NCI-H2227 (cell line): Measurements from ENCODE around the gene HM13.
"Not testable (repeated sequence)": the region's sequence is repeated elsewhere in the genome, so short reads cannot be mapped to it uniquely, and the experiment has no call there.

ENCODE experiments used
- DNase-seq: peaks from one replicate; lab custom pipeline; 2025; ENCODE audit not compliant: unreplicated experiment; lab: John Stamatoyannopoulos, UW

HM13 gene

GRCh38 chr20:31514154-31515071 is at the start of gene HM13:
Gene HM13 (plus strand): TSS chr20:31514442. CDS start chr20:31514552, 110 bp downstream.
- peak; percentile 98 for DNase-seq

GRCh38 chr20:31470946-31471345 is 43.3 kb upstream of the HM13 start:
- not testable (repeated sequence) for DNase-seq

GRCh38 chr20:31472395-31473330 is 41.6 kb upstream of the HM13 start:
- no peak for DNase-seq

DNA sequence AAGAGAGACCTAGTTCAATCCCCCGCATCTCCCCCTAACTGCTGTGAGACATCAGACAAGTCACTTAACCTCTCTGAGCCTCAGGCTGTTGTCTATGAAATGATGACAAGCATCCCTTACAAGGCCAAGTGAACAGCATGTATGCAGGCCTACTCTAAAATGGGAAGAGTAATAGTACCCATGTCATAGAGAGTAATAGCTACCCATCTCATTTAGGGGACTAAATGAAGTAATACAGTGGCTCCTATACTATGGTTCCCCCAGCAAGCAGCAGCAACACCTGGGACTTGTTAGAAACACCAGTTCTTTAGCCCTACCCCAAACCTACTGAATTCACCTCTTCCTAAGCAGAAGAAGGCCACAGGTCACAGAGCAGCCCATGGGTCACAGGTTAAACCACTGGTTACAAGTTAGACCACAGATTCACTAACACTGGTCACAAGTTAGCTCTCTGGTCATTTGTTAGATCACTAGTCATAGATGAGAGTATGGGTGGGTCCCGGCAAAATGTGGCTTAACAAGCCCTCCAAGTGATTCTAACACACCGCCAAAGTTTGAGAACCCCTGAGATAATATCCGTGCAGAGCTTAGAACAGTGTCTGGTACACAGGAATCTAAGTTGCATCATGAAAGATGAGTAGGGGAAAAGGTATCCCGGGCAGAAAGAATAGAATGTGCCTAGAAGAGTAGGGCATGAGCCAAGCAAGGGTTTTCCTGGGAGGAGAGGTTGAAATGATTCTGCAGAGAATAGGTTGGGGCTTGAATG is 40.7 kb upstream of the HM13 start:
- no peak for DNase-seq

- DNase-seq, result no peak
These were observed 40.2 kb upstream of the HM13 start for GRCh38 chr20:31474097-31474436.

- DNase-seq, result no peak
These were observed 39.3 kb upstream of the HM13 start, which contains the start of the genes DEFB124 and REM1 for GRCh38 chr20:31474758-31475427. Gene DEFB124 (minus strand): TSS chr20:31475127. CDS start chr20:31473013, 2,114 bp downstream. Gene REM1 (plus strand): TSS chr20:31475288. CDS start chr20:31476446, 1,158 bp downstream.

GRCh38 chr20:31475472-31476293 is 38.6 kb upstream of the HM13 start:
- DNase-seq, result no peak

DNA sequence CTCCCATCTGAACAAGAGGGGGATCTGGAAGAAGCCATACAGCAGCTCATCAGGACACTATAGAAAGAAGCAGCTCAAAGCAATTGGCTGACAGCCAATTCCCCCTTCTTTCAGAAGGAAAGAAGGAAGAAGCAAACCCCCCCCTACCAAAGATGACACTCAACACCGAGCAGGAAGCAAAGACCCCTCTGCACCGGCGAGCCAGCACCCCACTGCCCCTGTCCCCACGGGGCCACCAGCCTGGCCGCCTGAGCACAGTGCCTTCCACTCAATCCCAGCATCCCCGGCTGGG is 38.0 kb upstream of the HM13 start:
- peak; percentile 14 for DNase-seq

- no peak for DNase-seq
These were observed 37.5 kb upstream of the HM13 start for GRCh38 chr20:31476643-31477215.

DNA sequence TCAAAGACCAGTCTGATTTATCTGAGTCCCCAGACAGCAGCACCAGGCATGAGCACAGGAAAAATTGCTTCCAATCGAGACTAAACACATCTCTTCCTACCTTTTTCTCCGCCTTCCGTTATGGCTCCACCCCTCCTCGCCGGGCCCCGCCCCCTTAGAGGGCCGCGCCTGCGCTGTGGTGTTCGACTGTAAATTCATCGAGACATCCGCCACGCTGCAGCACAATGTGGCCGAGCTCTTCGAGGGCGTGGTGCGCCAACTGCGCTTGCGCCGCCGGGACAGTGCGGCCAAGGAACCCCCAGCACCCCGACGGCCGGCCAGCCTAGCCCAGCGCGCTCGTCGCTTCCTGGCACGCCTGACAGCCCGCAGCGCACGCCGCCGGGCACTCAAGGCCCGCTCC is 30.2 kb upstream of the HM13 start:
- DNase-seq, result peak; percentile 40

- no peak for DNase-seq
These were observed 28.5 kb upstream of the HM13 start for GRCh38 chr20:31485450-31486339.

DNA sequence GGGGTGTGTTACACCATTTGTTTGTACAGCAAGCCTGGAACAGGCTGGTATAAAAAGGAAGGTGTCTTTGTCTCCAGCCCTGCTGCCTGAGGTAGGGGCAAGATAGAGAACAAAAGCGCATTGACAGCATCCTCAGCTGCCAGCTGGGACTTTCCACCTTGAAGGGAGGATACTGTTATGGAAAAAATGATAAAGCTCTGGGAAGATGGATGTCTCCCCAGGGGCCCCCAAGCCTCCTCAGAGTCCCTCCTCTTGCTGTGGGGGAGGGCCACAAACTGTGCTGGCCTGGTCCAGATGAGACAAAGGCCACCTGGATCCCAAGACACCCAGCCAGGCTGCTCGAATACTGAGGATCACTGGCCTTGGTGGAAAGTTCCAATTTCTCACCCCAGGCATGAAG is 26.1 kb upstream of the HM13 start:
- no peak for DNase-seq

DNA sequence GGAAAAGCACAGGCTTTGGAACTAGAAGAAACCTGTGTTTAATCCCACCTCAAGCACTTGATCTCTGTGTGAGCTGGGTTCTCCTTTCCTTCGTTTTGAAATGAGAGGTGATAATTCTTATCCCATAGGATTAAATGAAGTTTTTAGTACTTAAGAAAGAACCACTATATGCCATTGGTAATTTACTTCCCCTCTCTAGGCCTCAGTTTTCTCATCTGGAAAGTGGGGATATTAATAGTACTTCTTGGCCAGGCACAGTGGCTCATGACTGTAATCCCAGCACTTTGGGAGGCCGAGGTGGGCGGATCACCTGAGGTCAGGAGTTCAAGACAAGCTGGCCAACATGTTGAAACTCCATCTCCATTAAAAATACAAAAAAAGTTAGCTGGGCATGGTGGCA is 25.1 kb upstream of the HM13 start:
- DNase-seq, result no peak

DNA sequence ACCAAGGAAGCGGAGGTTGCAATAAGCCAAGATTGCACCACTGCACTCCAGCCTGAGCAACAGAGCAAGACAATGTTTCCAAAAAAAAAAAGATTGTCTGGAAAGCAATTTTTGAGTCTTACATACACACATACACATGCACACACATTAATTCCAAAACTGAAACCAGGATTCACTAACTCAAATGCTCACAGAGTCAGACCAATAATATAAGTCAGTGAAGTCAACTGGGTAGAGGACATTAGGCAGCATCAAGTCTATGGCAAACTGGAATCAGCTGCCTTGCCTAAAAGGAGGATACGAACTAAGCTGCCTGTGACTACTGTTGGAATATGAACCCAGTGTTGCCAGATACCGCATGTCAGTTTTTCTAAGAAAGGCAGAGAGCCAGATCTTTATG is 23.5 kb upstream of the HM13 start:
- DNase-seq, result no peak

DNA sequence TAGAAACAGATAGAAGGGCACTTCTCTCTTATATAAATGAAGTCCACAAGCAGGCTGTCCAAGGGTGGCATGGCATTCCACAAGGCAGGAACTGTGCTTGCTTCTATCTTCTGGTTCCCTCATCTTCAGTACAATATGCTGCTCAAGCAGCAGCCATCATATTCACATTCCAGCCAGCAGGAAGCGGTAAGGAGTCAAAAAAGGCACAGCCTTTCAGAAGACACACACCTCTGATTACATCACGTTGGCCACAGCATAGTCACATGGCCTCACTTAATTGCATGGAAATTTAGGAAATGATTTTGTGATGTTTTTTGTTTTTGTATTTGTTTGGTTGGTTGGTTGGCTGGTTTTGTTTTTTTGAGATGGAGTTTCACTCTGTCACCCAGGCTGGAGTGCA is 20.1 kb upstream of the HM13 start:
- DNase-seq, result peak; percentile 19

DNA sequence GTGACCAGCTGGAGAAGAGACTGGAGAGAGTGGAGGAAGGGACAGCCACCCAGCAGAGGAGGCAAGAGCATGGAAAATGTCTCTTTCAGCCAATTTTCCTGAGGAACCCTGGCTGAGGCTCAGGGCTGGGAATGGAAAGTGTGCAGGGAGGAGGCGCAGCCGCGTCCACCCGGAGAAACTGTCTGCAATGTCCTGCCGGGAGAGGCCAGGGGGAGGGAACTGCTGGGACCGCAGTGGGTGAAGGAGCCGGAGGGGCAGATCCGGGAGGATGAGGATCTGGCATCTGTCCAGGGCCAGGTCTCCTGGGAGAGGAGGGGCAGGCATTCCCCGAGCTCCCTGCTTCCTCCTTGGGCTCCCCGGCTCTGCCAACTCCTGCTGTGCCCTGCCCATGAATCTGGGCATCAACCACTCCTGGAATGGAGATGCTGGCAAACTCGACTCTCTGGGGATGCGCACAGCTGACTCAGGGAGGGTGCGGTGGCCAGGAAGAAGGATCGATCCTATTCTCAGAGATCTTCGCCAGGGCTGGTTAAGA is 17.4 kb upstream of the HM13 start:
- peak; percentile 20 for DNase-seq

- no peak for DNase-seq
These were observed 16.3 kb upstream of the HM13 start for GRCh38 chr20:31497838-31498540.
